Spleen (tissue), 11 donors: ENCODE data around the gene TSPO. TPM values are rescaled to one million over a fixed set of nuclear protein-coding genes. Genes with fewer than 3 reads are reported as not detected.
A peak's percentile ranks its signal among the peaks of the same experiment; 100 is the strongest.

ENCODE experiments used
- DNase-seq: peaks from one replicate; pipeline ENCODE4 v3.0.0-alpha.2; 2020
- H3K27ac ChIP-seq, 8 donors: fragments of 200-600 bp; sonication (generic) in 7 of 8; 1 replicate in 4 of 8; 2 replicates in 4 of 8; pipeline versions ENCODE4 v1.5.0 to v1.8.0; 2016 to 2021; ENCODE audit warnings: inconsistent platforms in 4 of 8, mild to moderate bottlenecking in 4 of 8, moderate library complexity in 1 of 8
- H3K27me3 ChIP-seq, 7 donors: fragments of 200-600 bp; sonication (generic) in 6 of 7; replicated peaks in 1 of 7; 1 replicate in 4 of 7; 2 replicates in 3 of 7; pipeline versions ENCODE4 v1.5.0 to v1.8.0; 2016 to 2021; ENCODE audit warnings: inconsistent platforms in 3 of 7, mild to moderate bottlenecking in 1 of 7
- H3K36me3 ChIP-seq, 6 donors: fragments of 200-600 bp; sonication (generic) in 5 of 6; 1 replicate in 4 of 6; 2 replicates in 2 of 6; pipeline versions ENCODE4 v1.5.0 to v1.8.0; 2016 to 2021; ENCODE audit warnings: inconsistent platforms in 2 of 6
- H3K4me1 ChIP-seq, 6 donors: fragments of 200-600 bp; sonication (generic) in 5 of 6; 1 replicate in 3 of 6; 2 replicates in 3 of 6; pipeline versions ENCODE4 v1.5.0 to v1.8.0; 2016 to 2021; ENCODE audit warnings: inconsistent platforms in 3 of 6
- H3K4me3 ChIP-seq, 8 donors: fragments of 200-600 bp; sonication (generic) in 7 of 8; 1 replicate in 4 of 8; 2 replicates in 4 of 8; pipeline versions ENCODE4 v1.5.0 to v1.8.0; 2016 to 2021; ENCODE audit warnings: inconsistent platforms in 4 of 8, mild to moderate bottlenecking in 4 of 8, moderate library complexity in 2 of 8
- H3K9me3 ChIP-seq, 8 donors: fragments of 200-600 bp; sonication (generic) in 7 of 8; 1 replicate in 4 of 8; 2 replicates in 4 of 8; pipeline versions ENCODE4 v1.5.0 to v1.8.0; 2016 to 2021; ENCODE audit warnings: inconsistent platforms in 4 of 8
- POLR2A ChIP-seq, 3 donors: fragments of 450-650 bp; IDR thresholded peaks; one replicate each; pipeline ENCODE4 v1.5.1; 2017; ENCODE audit warnings: antibody characterized with exemption in 3 of 3, mild to moderate bottlenecking in 1 of 3
- POLR2AphosphoS5 ChIP-seq, 3 donors: sonication (generic); formaldehyde crosslinking; IDR thresholded peaks; one replicate each; pipeline ENCODE4 v1.5.1; 2017; ENCODE audit warnings: antibody characterized with exemption in 3 of 3
- WGBS, 5 donors: extraction: QIAGEN DNeasy Blood & Tissue Kit in 3 of 5; methylation state at CpG; one replicate each; pipeline versions ENCODE4 v1.1.5 to v1.1.7; 2013 to 2018; 5-methylcytosine and 5-hydroxymethylcytosine counted together
- intact Hi-C: fragments of 100-400 bp; cut with DNase I; formaldehyde crosslinking; loops from one replicate; pipeline ENCODE4 v1.15.0; 2023; ENCODE audit warnings: low total_unique reads
- polyA plus RNA-seq, 3 donors: library from polyadenylated mRNA; stranded (reverse); fragments of 200-250 nt; gene quantifications; one replicate each; pipeline ENCODE4 v1.2.1, GENCODE V29; 2013
- total RNA-seq, 7 donors: library from RNA; depleted of rRNA in 3 of 7; stranded (reverse); fragments of >200 nt in 3 of 7; fragmentation: NEBNext Ultra II Directional in 4 of 7; extraction: Animal tissue kit (Norgen Biotek cat#: 25700) in 4 of 7; gene quantifications; one replicate each; pipeline versions ENCODE4 v1.1.0 to v1.2.1, GENCODE V29; 2016 to 2021
- TF ChIP-seq, protein P1 (sequence below), 11 experiments: fragments of 200-600 bp in 7 of 11; fragments of 450-650 bp in 4 of 11; sonication (generic) in 4 of 11; IDR thresholded peaks in 8 of 11; conservative IDR thresholded peaks in 3 of 11; 1 replicate in 7 of 11; 2 replicates in 4 of 11; pipeline versions ENCODE4 v1.4.0 to v1.8.0; 2016 to 2021; ENCODE audit warnings: antibody characterized with exemption in 11 of 11, inconsistent platforms in 4 of 11, mild to moderate bottlenecking in 1 of 11
- donor health status: healthy with polysubstance abuse.
- donor health status: DM: no; HTN: no; CAD: no; lungs with moderate emphysema.
- donor health status: DM: no; HTN: no; CAD: no.
- donor health status: Bipolar disorder and iron deficiency.
- donor health status: healthy.
- donor health status: DM: no; HTN: no; CAD: no.
- donor health status: DM: yes; HTN: yes; CAD: no.

The TSPO gene
- total and polyA plus RNA-seq, 10 donors, result 90.1 to 596 (median 152) TPM

- peak; percentile 58 for DNase-seq
- no peak overlapping the region for H3K4me3 ChIP-seq
- H3K9me3 ChIP-seq, result no peaks in the 10 kb centered on the region
- TF ChIP-seq, protein P1, sequence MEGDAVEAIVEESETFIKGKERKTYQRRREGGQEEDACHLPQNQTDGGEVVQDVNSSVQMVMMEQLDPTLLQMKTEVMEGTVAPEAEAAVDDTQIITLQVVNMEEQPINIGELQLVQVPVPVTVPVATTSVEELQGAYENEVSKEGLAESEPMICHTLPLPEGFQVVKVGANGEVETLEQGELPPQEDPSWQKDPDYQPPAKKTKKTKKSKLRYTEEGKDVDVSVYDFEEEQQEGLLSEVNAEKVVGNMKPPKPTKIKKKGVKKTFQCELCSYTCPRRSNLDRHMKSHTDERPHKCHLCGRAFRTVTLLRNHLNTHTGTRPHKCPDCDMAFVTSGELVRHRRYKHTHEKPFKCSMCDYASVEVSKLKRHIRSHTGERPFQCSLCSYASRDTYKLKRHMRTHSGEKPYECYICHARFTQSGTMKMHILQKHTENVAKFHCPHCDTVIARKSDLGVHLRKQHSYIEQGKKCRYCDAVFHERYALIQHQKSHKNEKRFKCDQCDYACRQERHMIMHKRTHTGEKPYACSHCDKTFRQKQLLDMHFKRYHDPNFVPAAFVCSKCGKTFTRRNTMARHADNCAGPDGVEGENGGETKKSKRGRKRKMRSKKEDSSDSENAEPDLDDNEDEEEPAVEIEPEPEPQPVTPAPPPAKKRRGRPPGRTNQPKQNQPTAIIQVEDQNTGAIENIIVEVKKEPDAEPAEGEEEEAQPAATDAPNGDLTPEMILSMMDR (IDR thresholded peaks at IDR 0.05 in 8 of 11, conservative IDR thresholded peaks at IDR 0.05 in 3 of 11), result no peak
- TF ChIP-seq POLR2AphosphoS5 (IDR thresholded peaks at IDR 0.05) (no peak), POLR2A (IDR thresholded peaks at IDR 0.05) (no peak)
- 59 to 69% (median 68%) methylated on average over 9 to 14 of the region's 14 CpGs for WGBS, 5 donors
- H3K27me3 ChIP-seq, result no peaks in the 10 kb centered on the region
- H3K4me1 ChIP-seq, result peaks cover 0 to 12% (median 3%) of the 10 kb centered on the region in 6 donors
- H3K36me3 ChIP-seq, result peaks cover 0 to 100% (median 70%) of the 10 kb centered on the region in 6 donors
- intact Hi-C loops, result no loop called here
- no peak overlapping the region for H3K27ac ChIP-seq
Measured at GRCh38 chr22:43171019-43171491, 19.7 kb downstream of the TSPO start.

- intact Hi-C loops, result no loop called here
- Histone ChIP-seq H3K4me1 (peaks cover 0 to 12% (median 3%) of the 10 kb centered on the region in 6 donors), H3K36me3 (peaks cover 0 to 98% (median 70%) of the 10 kb centered on the region in 6 donors), H3K4me3 (no peak overlapping the region), H3K27me3 (no peaks in the 10 kb centered on the region), H3K27ac (no peak overlapping the region), H3K9me3 (no peaks in the 10 kb centered on the region)
- 84 to 88% (median 86%) methylated on average over 9 to 12 of the region's 12 CpGs for WGBS, 5 donors
- TF ChIP-seq POLR2A (IDR thresholded peaks at IDR 0.05) (no peak), POLR2AphosphoS5 (IDR thresholded peaks at IDR 0.05) (no peak)
- TF ChIP-seq, protein P1 (IDR thresholded peaks at IDR 0.05 in 8 of 11, conservative IDR thresholded peaks at IDR 0.05 in 3 of 11), result no peak
- peak; percentile 42 for DNase-seq
Measured at GRCh38 chr22:43171607-43172006, 20.2 kb downstream of the TSPO start.

GRCh38 chr22:43172191-43172590, 20.8 kb downstream of the TSPO start:
- Histone ChIP-seq H3K4me3 (no peak overlapping the region), H3K4me1 (peaks cover 0 to 12% (median 3%) of the 10 kb centered on the region in 6 donors), H3K36me3 (peaks cover 0 to 98% (median 68%) of the 10 kb centered on the region in 6 donors), H3K27me3 (no peaks in the 10 kb centered on the region), H3K9me3 (no peaks in the 10 kb centered on the region), H3K27ac (no peak overlapping the region)
- peak; percentile 55 for DNase-seq
- 92 to 98% (median 97%) methylated on average over 18 to 19 of the region's 19 CpGs for WGBS, 5 donors
- TF ChIP-seq, protein P1 (IDR thresholded peaks at IDR 0.05 in 8 of 11, conservative IDR thresholded peaks at IDR 0.05 in 3 of 11), result no peak
- TF ChIP-seq POLR2A (IDR thresholded peaks at IDR 0.05), result no peak
- no peak for TF ChIP-seq POLR2AphosphoS5 (IDR thresholded peaks at IDR 0.05)
- intact Hi-C loops, result no loop called here

- Histone ChIP-seq H3K36me3 (peaks cover 0 to 97% (median 61%) of the 10 kb centered on the region in 6 donors), H3K4me3 (no peak overlapping the region), H3K27me3 (no peaks in the 10 kb centered on the region), H3K4me1 (peaks cover 0 to 12% (median 3%) of the 10 kb centered on the region in 6 donors), H3K27ac (no peak overlapping the region), H3K9me3 (no peaks in the 10 kb centered on the region)
- WGBS, 5 donors, result 96 to 100% (median 99%) methylated on average over 3 to 9 of the region's 9 CpGs
- intact Hi-C loops, result no loop called here
- TF ChIP-seq POLR2A (IDR thresholded peaks at IDR 0.05) (no peak), POLR2AphosphoS5 (IDR thresholded peaks at IDR 0.05) (no peak)
- TF ChIP-seq, protein P1 (IDR thresholded peaks at IDR 0.05 in 8 of 11, conservative IDR thresholded peaks at IDR 0.05 in 3 of 11), result no peak
- DNase-seq, result peak; percentile 56
Measured at GRCh38 chr22:43173566-43173965, 22.2 kb downstream of the TSPO start.
